B cell (primary cell): Measurements from ENCODE around the gene SS18L1. TPM values are rescaled to one million over a fixed set of nuclear protein-coding genes. Genes with fewer than 3 reads are reported as not detected.

Experiments
- ATAC-seq: fragments of 200-7000 bp; cut with Tn5 transposase; one replicate; pipeline ENCODE4 v1.10.0; 2021; ENCODE audit warnings: low read depth, mild to moderate bottlenecking, moderate number of reproducible peaks, moderate library complexity
- CTCF ChIA-PET: fragments of 350-600 bp; sonication (Branson Sonifier 250); formaldehyde crosslinking; loops from one replicate; lab custom pipeline; 2021; ENCODE audit warnings: antibody characterized with exemption, inconsistent platforms; lab: Charles Lee
- POLR2A ChIA-PET: fragments of 350-600 bp; sonication (Branson Sonifier 250); formaldehyde crosslinking; loops from one replicate; lab custom pipeline; 2021; ENCODE audit warnings: antibody characterized with exemption; lab: Charles Lee
- DNase-seq: peaks from one replicate; pipeline ENCODE4 v3.0.0; 2013
- H2AFZ ChIP-seq: 2 replicates; pipeline ENCODE4 v1.6.1; 2012; ENCODE audit warnings: mild to moderate bottlenecking, low read depth, low read length; ENCODE audit not compliant: insufficient read depth, poor library complexity, severe bottlenecking
- H3K27ac ChIP-seq, 2 donors: 1 replicate in 1 of 2; 2 replicates in 1 of 2; pipeline ENCODE4 v1.5.1; 2012 to 2013; ENCODE audit warnings: low read length in 2 of 2, mild to moderate bottlenecking in 2 of 2, moderate library complexity in 1 of 2
- H3K27me3 ChIP-seq, 4 experiments: fragments of 200-600 bp in 1 of 4; sonication (generic) in 1 of 4; replicated peaks in 1 of 4; 1 replicate in 2 of 4; 2 replicates in 2 of 4; pipeline versions ENCODE4 v1.6.1 to v1.7.0; 2013 to 2016; ENCODE audit warnings: low read length in 3 of 4, mild to moderate bottlenecking in 2 of 4, mixed read lengths in 1 of 4, moderate library complexity in 1 of 4; ENCODE audit not compliant: insufficient read depth in 4 of 4, control insufficient read depth in 3 of 4; ENCODE audit errors: control extremely low read depth in 1 of 4
- H3K36me3 ChIP-seq, 2 experiments: replicated peaks in 1 of 2; 1 replicate in 1 of 2; 2 replicates in 1 of 2; pipeline versions ENCODE4 v1.6.1 to v1.7.1; 2013; ENCODE audit warnings: low read length in 1 of 2; ENCODE audit not compliant: insufficient read depth in 2 of 2, control insufficient read depth in 1 of 2; ENCODE audit errors: control extremely low read depth in 1 of 2, extremely low read depth in 1 of 2
- H3K4me1 ChIP-seq, 2 donors: fragments of 200-600 bp in 1 of 2; sonication (generic) in 1 of 2; 1 replicate in 1 of 2; 2 replicates in 1 of 2; pipeline versions ENCODE4 v1.5.1 to v1.6.1; 2013 to 2017; ENCODE audit warnings: low read length in 2 of 2; ENCODE audit not compliant: control insufficient read depth in 2 of 2, insufficient read depth in 2 of 2
- H3K4me2 ChIP-seq: replicated peaks from 2 replicates; pipeline ENCODE3; 2012; ENCODE audit warnings: mild to moderate bottlenecking, low read depth, low read length; ENCODE audit not compliant: poor library complexity, severe bottlenecking
- H3K4me3 ChIP-seq, 5 experiments: fragments of 200-600 bp in 1 of 5; sonication (generic) in 1 of 5; 1 replicate in 3 of 5; 2 replicates in 2 of 5; pipeline versions ENCODE4 v1.5.1 to v1.7.0; 2011 to 2016; ENCODE audit warnings: low read length in 4 of 5, mild to moderate bottlenecking in 4 of 5, low read depth in 2 of 5, control low read depth in 1 of 5, moderate library complexity in 1 of 5; ENCODE audit not compliant: insufficient read depth in 1 of 5; ENCODE audit errors: control extremely low read depth in 1 of 5, extremely low read depth in 1 of 5
- H3K79me2 ChIP-seq: fragments of 200-600 bp; sonication (generic); one replicate; pipeline ENCODE4 v1.6.0; 2016; ENCODE audit warnings: low read length; ENCODE audit not compliant: control insufficient read depth, insufficient read depth
- H3K9ac ChIP-seq: fragments of 200-600 bp; sonication (generic); 2 replicates; pipeline ENCODE4 v1.6.1; 2017; ENCODE audit warnings: mild to moderate bottlenecking, low read length, moderate library complexity
- H3K9me3 ChIP-seq, 3 donors: one replicate each; pipeline versions ENCODE4 v1.6.1 to v1.7.1; 2013; ENCODE audit warnings: low read length in 2 of 3; ENCODE audit not compliant: control insufficient read depth in 2 of 3, insufficient read depth in 1 of 3; ENCODE audit errors: control extremely low read depth in 1 of 3
- H4K20me1 ChIP-seq: 2 replicates; pipeline ENCODE4 v1.6.0; 2012; ENCODE audit warnings: mild to moderate bottlenecking, low read length; ENCODE audit not compliant: insufficient read depth, control insufficient read depth, poor library complexity, severe bottlenecking
- H3K27ac Mint-ChIP-seq: one replicate; pipeline ENCODE4 v1.8.0; 2021; ENCODE audit warnings: mixed read lengths
- H3K27me3 Mint-ChIP-seq: one replicate; pipeline ENCODE4 v1.8.0; 2021; ENCODE audit warnings: mixed read lengths
- H3K4me1 Mint-ChIP-seq: one replicate; pipeline ENCODE4 v1.8.0; 2021; ENCODE audit warnings: mixed read lengths
- H3K4me3 Mint-ChIP-seq: one replicate; pipeline ENCODE4 v1.8.0; 2021; ENCODE audit warnings: mixed read lengths
- H3K9me3 Mint-ChIP-seq: one replicate; pipeline ENCODE4 v1.8.0; 2022; ENCODE audit warnings: mixed read lengths; ENCODE audit not compliant: insufficient read depth
- CTCF ChIP-seq: fragments of 200-600 bp; IDR thresholded peaks from one replicate; pipeline ENCODE4 v1.8.0; 2022; ENCODE audit warnings: antibody characterized with exemption, mild to moderate bottlenecking
- EZH2 ChIP-seq: IDR thresholded peaks from 2 replicates; pipeline ENCODE4 v1.6.1; 2012; ENCODE audit warnings: borderline replicate concordance, low read depth, mild to moderate bottlenecking, moderate library complexity, low read length; ENCODE audit not compliant: insufficient read depth, poor library complexity, severe bottlenecking
- WGBS: methylation state at CpG from one replicate; pipeline ENCODE4 v1.1.5; 2013; ENCODE audit warnings: missing lambda C conversion rate; ENCODE audit not compliant: insufficient coverage; 5-methylcytosine and 5-hydroxymethylcytosine counted together
- intact Hi-C: fragments of 100-400 bp; cut with micrococcal nuclease; formaldehyde crosslinking; loops from one replicate; pipeline ENCODE4 v1.10.0; 2022
- polyA plus RNA-seq: library from polyadenylated mRNA; depleted of rRNA; stranded (reverse); fragments of >200 nt; gene quantifications from 2 replicates; pipeline ENCODE4 v1.2.3, GENCODE V29; 2012
- total RNA-seq, 2 donors: library from RNA; stranded (reverse); fragments of 120-200 nt in 1 of 2; gene quantifications; 1 replicate in 1 of 2; 2 replicates in 1 of 2; pipeline versions ENCODE4 v1.2.3 to v1.2.4, GENCODE V29; 2013 to 2022

SS18L1 gene
- total and polyA plus RNA-seq, 2 donors (not counting 1 experiment from before 2014, with no cell fraction given): 15.4 to 20.7 TPM

- DNase-seq (no peak), ATAC-seq (no peak)
- 92% methylated on average over 22 of the region's 22 CpGs for WGBS
- Histone ChIP-seq H3K4me1 (peaks cover 0 to 4% of the 10 kb centered on the region in 2 donors), H3K9ac (no peak overlapping the region), H3K27me3 (no peaks in the 10 kb centered on the region), H3K36me3 (peaks cover 0 to 18% of the 10 kb centered on the region in 2 experiments), H3K9me3 (peaks cover 0 to 4% (median 0%) of the 10 kb centered on the region in 3 donors), H3K79me2 (peaks cover 42% of the 10 kb centered on the region), H4K20me1 (peaks cover 31% of the 10 kb centered on the region), H3K4me3 (no peak overlapping the region), H3K4me2 (no peak overlapping the region), H2AFZ (no peak overlapping the region), H3K27ac (no peak overlapping the region)
- peaks cover 4% of the 10 kb centered on the region for H3K9me3 Mint-ChIP-seq
- H3K4me1 Mint-ChIP-seq: peaks cover 11% of the 10 kb centered on the region
- no peak overlapping the region for H3K4me3 Mint-ChIP-seq
- TF ChIP-seq CTCF: no peak
- no peak for TF ChIP-seq EZH2
- no peak overlapping the region for H3K27ac Mint-ChIP-seq
- intact Hi-C loops: no loop called here
- POLR2A ChIA-PET: no interaction called here
- CTCF ChIA-PET: interaction anchor here (1.2 kb wide), 1 partner anchor 148 kb away, joined by 4 read pairs; no protein-coding TSS in a partner anchor
- no peaks in the 10 kb centered on the region for H3K27me3 Mint-ChIP-seq
Measured at GRCh38 chr20:62158541-62158940, 15.0 kb downstream of the SS18L1 start.

DNA sequence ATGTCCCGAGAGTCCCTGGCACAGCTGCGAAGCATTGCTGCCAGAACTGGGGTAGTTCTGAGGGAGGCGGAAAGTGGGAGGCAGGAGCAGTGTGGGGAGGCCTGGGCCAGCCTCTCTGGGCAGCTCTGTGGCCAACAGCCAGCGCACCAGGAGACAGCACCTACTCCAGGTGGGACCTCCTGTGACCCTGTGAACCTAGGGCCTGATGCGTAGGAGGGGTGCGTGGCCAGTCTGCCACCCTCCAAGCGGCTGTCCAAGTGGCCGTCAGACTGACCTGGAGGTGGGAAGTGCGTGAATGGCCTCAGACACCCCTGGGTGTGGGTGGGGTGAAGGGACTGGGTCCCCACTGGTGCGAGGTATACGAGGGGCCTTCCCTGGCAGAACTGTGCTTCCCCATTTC, 15.5 kb downstream of the SS18L1 start:
- H3K4me1 ChIP-seq: peaks cover 0 to 4% of the 10 kb centered on the region in 2 donors
- H3K27ac ChIP-seq: no peak overlapping the region
- peaks cover 0 to 20% of the 10 kb centered on the region in 2 experiments for H3K36me3 ChIP-seq
- Mint-ChIP-seq H3K27me3 (no peaks in the 10 kb centered on the region), H3K4me1 (peaks cover 11% of the 10 kb centered on the region), H3K9me3 (no peaks in the 10 kb centered on the region), H3K27ac (no peak overlapping the region), H3K4me3 (no peak overlapping the region)
- H2AFZ ChIP-seq: no peak overlapping the region
- H3K9ac ChIP-seq: no peak overlapping the region
- POLR2A ChIA-PET: no interaction called here
- H3K4me2 ChIP-seq: no peak overlapping the region
- no peak overlapping the region for H3K4me3 ChIP-seq
- no peaks in the 10 kb centered on the region for H3K9me3 ChIP-seq
- TF ChIP-seq EZH2: no peak
- no peak for TF ChIP-seq CTCF
- no peak for DNase-seq
- CTCF ChIA-PET: interaction anchor here (0.6 to 1.2 kb wide), 2 partner anchors 148 to 190 kb away, joined by 4 read pairs; no protein-coding TSS in a partner anchor
- WGBS: 91% methylated on average over 7 of the region's 11 CpGs
- H3K79me2 ChIP-seq: peaks cover 37% of the 10 kb centered on the region
- ATAC-seq: no peak
- intact Hi-C loops: no loop called here
- H3K27me3 ChIP-seq: no peaks in the 10 kb centered on the region
- peaks cover 31% of the 10 kb centered on the region for H4K20me1 ChIP-seq
